K562 (cell line): ENCODE measurements around the gene ING5. TPM values are rescaled to one million over a fixed set of nuclear protein-coding genes. Genes with fewer than 3 reads are reported as not detected.

Source experiments
- RFX1 ChIP-seq: fragments of 450-650 bp; IDR thresholded peaks from 2 replicates; pipeline ENCODE4 v1.6.1; 2016; ENCODE audit warnings: mild to moderate bottlenecking, moderate library complexity
- TFE3 ChIP-seq: fragments of 450-650 bp; formaldehyde crosslinking; IDR thresholded peaks from 2 replicates; pipeline ENCODE4 v1.4.0; 2020; ENCODE audit warnings: mild to moderate bottlenecking, mixed read lengths
- TOE1 ChIP-seq, 2 experiments: fragments of 450-650 bp in 1 of 2; sonication (generic) in 1 of 2; formaldehyde crosslinking in 1 of 2; IDR thresholded peaks; 2 replicates each; pipeline versions ENCODE4 v1.7.1 to v1.8.0; 2016 to 2022; ENCODE audit warnings: borderline replicate concordance in 2 of 2, mild to moderate bottlenecking in 2 of 2, antibody characterized with exemption in 1 of 2, inconsistent platforms in 1 of 2, low read depth in 1 of 2, missing genetic modification reagents in 1 of 2, moderate library complexity in 1 of 2
- ZBTB17 ChIP-seq: fragments of 450-650 bp; formaldehyde crosslinking; IDR thresholded peaks from 2 replicates; pipeline ENCODE4 v1.4.0; 2020; ENCODE audit warnings: mild to moderate bottlenecking
- ZBTB33 ChIP-seq: sonication (generic); formaldehyde crosslinking; IDR thresholded peaks from 2 replicates; pipeline ENCODE4 v1.8.1; 2023; ENCODE audit warnings: mild to moderate bottlenecking, missing genetic modification reagents
- polyA plus RNA-seq, 8 experiments: library from polyadenylated mRNA; depleted of rRNA in 4 of 8; stranded (reverse) in 5 of 8; unstranded in 3 of 8; fragments of >200 nt; fragmentation: Nextera tagmentation in 2 of 8; fragmentation: Illumina TruSeq in 1 of 8; extraction: Ambion mirVana in 2 of 8; extraction: Trizol in 1 of 8; gene quantifications; 2 replicates each; pipeline versions ENCODE4 v1.2.1 to v1.2.3, GENCODE V29; 2011 to 2014; ENCODE audit warnings: inconsistent platforms in 1 of 8, missing spikeins in 1 of 8
- total RNA-seq, 7 experiments: library from RNA; depleted of rRNA in 6 of 7; stranded (reverse); fragments of >200 nt in 6 of 7; fragmentation: Illumina TruSeq in 2 of 7; extraction: Trizol in 2 of 7; gene quantifications; 2 replicates each; pipeline versions ENCODE4 v1.2.1 to v1.2.3, GENCODE V29; 2011 to 2021; ENCODE audit warnings: low replicate concordance in 1 of 7

ING5 gene
- total and polyA plus RNA-seq, 9 of the 15 experiments (the other 6 are each of a cell fraction or from before 2014, with no cell fraction given): 10.4 to 53.3 (median 27.9) TPM

GRCh38 chr2:241734467-241735208, 32.8 kb downstream of the ING5 start, which contains the start of gene D2HGDH (continued):
- TF ChIP-seq TFE3 (peak; percentile 98), ZBTB33 (peak; percentile 28; the same call in 1 of the 2 replicates), RFX1 (no peak), TOE1 (IDR thresholded peaks at IDR 0.05; ENCODE audit: borderline replicate concordance) (peak; percentile 91; the same call in 1 of the 2 replicates), TOE1 (CRISPR knock-in tag; IDR thresholded peaks at IDR 0.05; ENCODE audit: borderline replicate concordance, low read depth) (no peak), ZBTB17 (0 out of 2 replicates have a peak, but pooled peaks have one; percentile 44)
